Neural progenitor cell (in vitro differentiated cells): ENCODE data around the gene LSMEM2. TPM values are rescaled to one million over a fixed set of nuclear protein-coding genes. Genes with fewer than 3 reads are reported as not detected.

Experiments
- DNase-seq: peaks from one replicate; pipeline ENCODE4 v3.0.0-alpha.2; 2016; ENCODE audit warnings: low spot score
- H2AFZ ChIP-seq: fragments of 200-600 bp; sonication (generic); replicated peaks from 2 replicates; pipeline ENCODE4 v1.6.1; 2016; ENCODE audit warnings: antibody characterized with exemption
- H3F3A ChIP-seq: fragments of 200-600 bp; sonication (generic); 2 replicates; pipeline ENCODE4 v1.6.1; 2016; ENCODE audit warnings: antibody characterized with exemption, low read depth
- H3K27ac ChIP-seq: fragments of 200-600 bp; sonication (generic); 2 replicates; pipeline ENCODE4 v1.5.1; 2016; ENCODE audit warnings: mild to moderate bottlenecking
- H3K27me3 ChIP-seq: fragments of 200-600 bp; sonication (generic); 2 replicates; pipeline ENCODE4 v1.6.1; 2016; ENCODE audit warnings: mild to moderate bottlenecking, moderate library complexity
- H3K36me3 ChIP-seq: fragments of 200-600 bp; sonication (generic); 2 replicates; pipeline ENCODE4 v1.5.1; 2016
- H3K4me1 ChIP-seq: fragments of 200-600 bp; sonication (generic); 2 replicates; pipeline ENCODE4 v1.6.1; 2016; ENCODE audit warnings: mixed run types
- H3K4me2 ChIP-seq: fragments of 200-600 bp; sonication (generic); 2 replicates; pipeline ENCODE4 v1.6.1; 2016
- H3K4me3 ChIP-seq: fragments of 200-600 bp; sonication (generic); 2 replicates; pipeline ENCODE4 v1.5.1; 2016
- H3K79me2 ChIP-seq: fragments of 200-600 bp; sonication (generic); 2 replicates; pipeline ENCODE4 v1.6.1; 2016; ENCODE audit warnings: low read depth
- H3K9ac ChIP-seq: fragments of 200-600 bp; sonication (generic); 2 replicates; pipeline ENCODE4 v1.6.1; 2016
- H3K9me3 ChIP-seq: fragments of 200-600 bp; sonication (generic); 2 replicates; pipeline ENCODE4 v1.5.1; 2016; ENCODE audit warnings: low read depth
- H4K20me1 ChIP-seq: fragments of 200-600 bp; sonication (generic); 2 replicates; pipeline ENCODE4 v1.6.1; 2016; ENCODE audit warnings: low read depth
- H3K27ac Mint-ChIP-seq: 3 replicates; pipeline ENCODE4 v1.8.0; 2021; ENCODE audit warnings: mixed read lengths
- H3K27me3 Mint-ChIP-seq: 2 replicates; pipeline ENCODE4 v1.8.0; 2022; ENCODE audit warnings: low read depth, mild to moderate bottlenecking, inconsistent platforms, moderate library complexity, mixed read lengths; ENCODE audit not compliant: insufficient read depth
- H3K36me3 Mint-ChIP-seq: 3 replicates; pipeline ENCODE4 v1.8.0; 2021; ENCODE audit warnings: mixed read lengths
- H3K4me1 Mint-ChIP-seq: 3 replicates; pipeline ENCODE4 v1.8.0; 2021; ENCODE audit warnings: mixed read lengths
- H3K4me3 Mint-ChIP-seq: 3 replicates; pipeline ENCODE4 v1.8.0; 2021; ENCODE audit warnings: mild to moderate bottlenecking, moderate library complexity, mixed read lengths
- H3K9me3 Mint-ChIP-seq: 3 replicates; pipeline ENCODE4 v1.8.0; 2020; ENCODE audit warnings: mixed read lengths
- CTCF ChIP-seq: fragments of 200-600 bp; sonication (generic); IDR thresholded peaks from 2 replicates; pipeline ENCODE4 v1.5.1; 2017; ENCODE audit warnings: antibody characterized with exemption, mild to moderate bottlenecking
- EZH2 ChIP-seq: fragments of 200-600 bp; sonication (generic); IDR thresholded peaks from 2 replicates; pipeline ENCODE4 v1.6.1; 2017; ENCODE audit warnings: antibody characterized with exemption, mild to moderate bottlenecking, moderate library complexity
- EZH2phosphoT487 ChIP-seq: fragments of 200-600 bp; sonication (generic); IDR thresholded peaks from 2 replicates; pipeline ENCODE4 v1.6.1; 2017; ENCODE audit warnings: antibody characterized with exemption
- total RNA-seq: library from RNA; depleted of rRNA; stranded (reverse); fragments of >200 nt; gene quantifications from 2 replicates; pipeline ENCODE4 v1.2.3, GENCODE V29; 2015; ENCODE audit warnings: low replicate concordance

LSMEM2 gene
- total RNA-seq, 1 donor from 2014 or later = not detected

GRCh38 chr3:50297896-50298725, 19.2 kb downstream of the LSMEM2 start:
- peak overlapping the region; percentile 99 for H3K4me2 ChIP-seq
- Mint-ChIP-seq H3K9me3 (no peaks in the 10 kb centered on the region), H3K4me3 (peak overlapping the region; percentile 96), H3K27me3 (peaks cover 9% of the 10 kb centered on the region), H3K36me3 (peaks cover 1% of the 10 kb centered on the region), H3K27ac (no peak overlapping the region), H3K4me1 (peaks cover 25% of the 10 kb centered on the region)
- no peaks in the 10 kb centered on the region for H3F3A ChIP-seq
- H2AFZ ChIP-seq = no peak overlapping the region
- no peaks in the 10 kb centered on the region for H3K9me3 ChIP-seq
- H3K9ac ChIP-seq = peak overlapping the region; percentile 45
- H3K36me3 ChIP-seq = no peaks in the 10 kb centered on the region
- no peaks in the 10 kb centered on the region for H3K27me3 ChIP-seq
- no peak overlapping the region for H3K27ac ChIP-seq
- peaks cover 6% of the 10 kb centered on the region for H4K20me1 ChIP-seq
- peak; percentile 13 for DNase-seq
- peaks cover 7% of the 10 kb centered on the region for H3K4me1 ChIP-seq
- H3K4me3 ChIP-seq = peak overlapping the region; percentile 91
- H3K79me2 ChIP-seq = no peaks in the 10 kb centered on the region
- TF ChIP-seq CTCF = peak; percentile 16
- TF ChIP-seq EZH2 = no peak

GRCh38 chr3:50298836-50299637, 20.1 kb downstream of the LSMEM2 start, which contains the start of the genes HYAL3 and NAA80:
Gene HYAL3, minus strand, starts transcription at chr3:50299405. Its CDS starts 3,803 bp downstream, at chr3:50295602.
Gene NAA80, minus strand, starts transcription at chr3:50299405. Its CDS starts 1,942 bp downstream, at chr3:50297463.
- H3K4me3 ChIP-seq = peak within 1 kb of the TSS; percentile 91
- H3K4me3 Mint-ChIP-seq = peak within 1 kb of the TSS; percentile 96
- peaks cover 25% of the 10 kb centered on the region for H3K4me1 Mint-ChIP-seq
- peaks cover 5% of the 10 kb centered on the region for H3F3A ChIP-seq
- peak within 1 kb of the TSS; percentile 75 for H2AFZ ChIP-seq
- H3K36me3 ChIP-seq = no peaks in the 10 kb centered on the region
- peaks cover 13% of the 10 kb centered on the region for H3K4me1 ChIP-seq
- H3K36me3 Mint-ChIP-seq = peaks cover 1% of the 10 kb centered on the region
- no peak within 1 kb of the TSS for H3K27ac ChIP-seq
- no peaks in the 10 kb centered on the region for H3K27me3 ChIP-seq
- H3K9me3 ChIP-seq = no peaks in the 10 kb centered on the region
- H3K4me2 ChIP-seq = peak within 1 kb of the TSS; percentile 99
- H4K20me1 ChIP-seq = peaks cover 6% of the 10 kb centered on the region
- no peak for TF ChIP-seq EZH2
- peak; percentile 22 for TF ChIP-seq CTCF
- peaks cover 7% of the 10 kb centered on the region for H3K27me3 Mint-ChIP-seq
- peak within 1 kb of the TSS; percentile 45 for H3K9ac ChIP-seq
- DNase-seq = peak; percentile 99
- H3K9me3 Mint-ChIP-seq = no peaks in the 10 kb centered on the region
- H3K27ac Mint-ChIP-seq = peak within 1 kb of the TSS; percentile 91
- no peaks in the 10 kb centered on the region for H3K79me2 ChIP-seq

GRCh38 chr3:50299638-50299928, 20.7 kb downstream of the LSMEM2 start:
- no peaks in the 10 kb centered on the region for H3K36me3 ChIP-seq
- Mint-ChIP-seq H3K9me3 (no peaks in the 10 kb centered on the region), H3K27ac (no peak overlapping the region), H3K36me3 (peaks cover 1% of the 10 kb centered on the region), H3K4me3 (peak overlapping the region; percentile 96), H3K27me3 (peaks cover 8% of the 10 kb centered on the region), H3K4me1 (peaks cover 25% of the 10 kb centered on the region)
- no peaks in the 10 kb centered on the region for H3K9me3 ChIP-seq
- peak overlapping the region; percentile 75 for H2AFZ ChIP-seq
- H3K4me2 ChIP-seq = peak overlapping the region; percentile 85
- no peaks in the 10 kb centered on the region for H3K79me2 ChIP-seq
- no peak overlapping the region for H3K9ac ChIP-seq
- peaks cover 6% of the 10 kb centered on the region for H4K20me1 ChIP-seq
- H3K27ac ChIP-seq = no peak overlapping the region
- H3K4me3 ChIP-seq = peak overlapping the region; percentile 91
- no peaks in the 10 kb centered on the region for H3K27me3 ChIP-seq
- DNase-seq = no peak
- peaks cover 13% of the 10 kb centered on the region for H3K4me1 ChIP-seq
- no peak for TF ChIP-seq EZH2
- no peak for TF ChIP-seq EZH2phosphoT487
- no peak for TF ChIP-seq CTCF
- peaks cover 5% of the 10 kb centered on the region for H3F3A ChIP-seq
